Spinal cord (tissue), 10 donors: Measurements from ENCODE around the gene TNRC6C. TPM values are rescaled to one million over a fixed set of nuclear protein-coding genes. Genes with fewer than 3 reads are reported as not detected.
A peak's percentile ranks its signal among the peaks of the same experiment; 100 is the strongest.

ENCODE experiments used
- DNase-seq, 6 donors: peaks; one replicate each; pipeline versions ENCODE4 v3.0.0 to v3.0.0-alpha.2; 2013 to 2015; ENCODE audit warnings: low spot score in 6 of 6, low read depth in 4 of 6
- H3K27ac ChIP-seq: one replicate; pipeline ENCODE4 v1.5.1; 2013; ENCODE audit warnings: low read depth, low read length, control low read depth
- H3K27me3 ChIP-seq: one replicate; pipeline ENCODE4 v1.6.1; 2013; ENCODE audit warnings: low read length; ENCODE audit not compliant: control insufficient read depth, insufficient read depth
- H3K36me3 ChIP-seq: one replicate; pipeline ENCODE4 v1.6.1; 2013; ENCODE audit warnings: low read length; ENCODE audit not compliant: control insufficient read depth, insufficient read depth
- H3K4me1 ChIP-seq: one replicate; pipeline ENCODE4 v1.6.1; 2013; ENCODE audit warnings: low read length; ENCODE audit not compliant: control insufficient read depth, insufficient read depth
- H3K4me3 ChIP-seq: one replicate; pipeline ENCODE4 v1.5.1; 2013; ENCODE audit warnings: low read depth, low read length, control low read depth
- H3K9me3 ChIP-seq: one replicate; pipeline ENCODE4 v1.6.1; 2013; ENCODE audit warnings: low read length; ENCODE audit not compliant: control insufficient read depth, insufficient read depth
- WGBS: methylation state at CpG from one replicate; pipeline ENCODE4 v1.1.5; 2013; ENCODE audit warnings: missing lambda C conversion rate; ENCODE audit not compliant: insufficient coverage; 5-methylcytosine and 5-hydroxymethylcytosine counted together
- polyA plus RNA-seq, 2 donors: library from polyadenylated mRNA; unstranded; fragments of 120-200 nt; gene quantifications; one replicate each; pipeline ENCODE4 v1.2.1, GENCODE V29; 2013; ENCODE audit not compliant: insufficient read length in 2 of 2
- total RNA-seq, 2 donors: library from RNA; depleted of rRNA in 1 of 2; stranded (reverse); fragments of 120-200 nt in 1 of 2; fragments of >200 nt in 1 of 2; gene quantifications; one replicate each; pipeline versions ENCODE4 v1.2.3 to v1.2.4, GENCODE V29; 2013 to 2014
- donor health status: healthy.

TNRC6C gene
- total and polyA plus RNA-seq, 4 donors, result 21.5 to 31.8 (median 26.3) TPM

GRCh38 chr17:78082988-78083387, 124.5 kb downstream of the TNRC6C start:
- Histone ChIP-seq H3K9me3 (no peaks in the 10 kb centered on the region), H3K4me1 (peaks cover 5% of the 10 kb centered on the region), H3K4me3 (no peak overlapping the region), H3K36me3 (peaks cover 55% of the 10 kb centered on the region), H3K27me3 (no peaks in the 10 kb centered on the region), H3K27ac (no peak overlapping the region)
- 59% methylated on average over 6 of the region's 7 CpGs for WGBS
- DNase-seq, result peak in 2 of 6 donors; percentile 26 to 71

GRCh38 chr17:78086740-78087139, 128.2 kb downstream of the TNRC6C start:
- Histone ChIP-seq H3K27ac (no peak overlapping the region), H3K27me3 (no peaks in the 10 kb centered on the region), H3K4me1 (peaks cover 5% of the 10 kb centered on the region), H3K36me3 (peaks cover 52% of the 10 kb centered on the region), H3K9me3 (no peaks in the 10 kb centered on the region), H3K4me3 (no peak overlapping the region)
- DNase-seq, result no peak
- WGBS, result 98% methylated on average over 13 of the region's 13 CpGs

- WGBS, result 100% methylated on average over 1 of the region's 1 CpG
- H3K36me3 ChIP-seq, result peaks cover 59% of the 10 kb centered on the region
Measured at GRCh38 chr17:78088529-78088928, 130.0 kb downstream of the TNRC6C start.

GRCh38 chr17:78089576-78090281, 131.2 kb downstream of the TNRC6C start:
- no peak for DNase-seq
- no peak overlapping the region for H3K27ac ChIP-seq
- H3K27me3 ChIP-seq, result no peaks in the 10 kb centered on the region
- no peaks in the 10 kb centered on the region for H3K9me3 ChIP-seq
- no peaks in the 10 kb centered on the region for H3K4me1 ChIP-seq
- WGBS, result 98% methylated on average over 7 of the region's 7 CpGs
- H3K36me3 ChIP-seq, result peaks cover 61% of the 10 kb centered on the region
- no peak overlapping the region for H3K4me3 ChIP-seq

More at GRCh38 chr17:78088529-78088928, 130.0 kb downstream of the TNRC6C start:
- no peaks in the 10 kb centered on the region for H3K27me3 ChIP-seq
- no peak for DNase-seq
- no peak overlapping the region for H3K27ac ChIP-seq
- H3K9me3 ChIP-seq, result no peaks in the 10 kb centered on the region
- no peak overlapping the region for H3K4me3 ChIP-seq
- H3K4me1 ChIP-seq, result no peaks in the 10 kb centered on the region

- Histone ChIP-seq H3K9me3 (no peaks in the 10 kb centered on the region), H3K4me1 (no peaks in the 10 kb centered on the region), H3K36me3 (peaks cover 73% of the 10 kb centered on the region), H3K27ac (no peak overlapping the region), H3K27me3 (no peaks in the 10 kb centered on the region), H3K4me3 (no peak overlapping the region)
- WGBS, result 96% methylated on average over 6 of the region's 6 CpGs
- DNase-seq, result no peak
Measured at GRCh38 chr17:78092794-78093324, 134.4 kb downstream of the TNRC6C start.

- Histone ChIP-seq H3K27me3 (no peaks in the 10 kb centered on the region), H3K27ac (no peak overlapping the region), H3K4me3 (no peak overlapping the region), H3K4me1 (no peaks in the 10 kb centered on the region), H3K9me3 (no peaks in the 10 kb centered on the region), H3K36me3 (peaks cover 84% of the 10 kb centered on the region)
- no peak for DNase-seq
- WGBS, result 92% methylated on average over 6 of the region's 6 CpGs
Measured at GRCh38 chr17:78095035-78095434, 136.5 kb downstream of the TNRC6C start.

DNA sequence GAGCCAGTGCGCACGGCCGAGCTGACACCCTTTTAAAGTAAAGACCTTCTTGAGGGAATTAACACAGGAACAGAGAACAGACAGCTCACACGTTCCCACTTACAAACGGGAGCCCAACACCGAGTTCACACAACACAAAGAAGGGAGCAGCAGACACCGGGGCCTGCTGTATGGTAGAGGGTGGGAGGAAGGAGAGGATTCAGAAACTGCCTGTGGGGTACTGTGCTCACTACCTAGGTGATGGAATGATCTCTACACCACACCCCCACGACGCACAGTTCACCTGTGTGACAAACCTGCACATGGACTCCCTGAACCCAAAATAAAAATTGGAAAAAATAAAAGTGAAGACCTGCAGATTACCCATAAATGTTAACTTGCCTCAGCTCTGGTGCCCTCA, 137.6 kb downstream of the TNRC6C start:
- Histone ChIP-seq H3K4me3 (no peak overlapping the region), H3K36me3 (peaks cover 87% of the 10 kb centered on the region), H3K27me3 (no peaks in the 10 kb centered on the region), H3K27ac (no peak overlapping the region), H3K9me3 (no peaks in the 10 kb centered on the region), H3K4me1 (no peaks in the 10 kb centered on the region)
- no peak for DNase-seq
- 90% methylated on average over 2 of the region's 9 CpGs for WGBS

GRCh38 chr17:78101112-78101511, 142.6 kb downstream of the TNRC6C start:
- WGBS, result 80% methylated on average over 5 of the region's 5 CpGs

DNA sequence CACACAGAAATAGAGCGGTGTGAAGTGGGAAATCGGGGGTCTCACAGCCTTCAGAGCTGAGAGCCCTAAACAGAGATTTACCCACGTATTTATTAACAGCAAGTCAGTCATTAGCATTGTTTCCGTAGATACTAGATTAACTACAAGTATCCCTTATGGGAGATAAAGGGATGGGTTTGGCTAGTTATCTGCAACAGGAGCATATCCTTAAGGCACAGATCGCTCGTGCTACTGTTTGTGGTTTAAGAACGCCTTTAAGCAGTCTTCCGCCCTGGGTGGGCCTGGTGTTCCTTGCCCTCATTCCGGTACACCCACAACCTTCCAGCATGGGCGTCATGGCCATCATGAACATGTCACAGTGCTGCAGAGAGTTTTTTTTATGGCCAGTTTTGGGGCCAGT, 143.0 kb downstream of the TNRC6C start:
- 68% methylated on average over 4 of the region's 10 CpGs for WGBS
- peaks cover 82% of the 10 kb centered on the region for H3K36me3 ChIP-seq

More at GRCh38 chr17:78101112-78101511, 142.6 kb downstream of the TNRC6C start:
- no peaks in the 10 kb centered on the region for H3K9me3 ChIP-seq
- H3K36me3 ChIP-seq, result peaks cover 84% of the 10 kb centered on the region
- DNase-seq, result no peak
- peaks cover 6% of the 10 kb centered on the region for H3K4me1 ChIP-seq
- H3K4me3 ChIP-seq, result no peak overlapping the region
- no peak overlapping the region for H3K27ac ChIP-seq
- H3K27me3 ChIP-seq, result no peaks in the 10 kb centered on the region

GRCh38 chr17:78103311-78103710, 144.8 kb downstream of the TNRC6C start:
- no peak overlapping the region for H3K4me3 ChIP-seq

More for the DNA sequence above, 143.0 kb downstream of the TNRC6C start:
- no peaks in the 10 kb centered on the region for H3K9me3 ChIP-seq
- H3K4me3 ChIP-seq, result no peak overlapping the region
- no peak overlapping the region for H3K27ac ChIP-seq
- no peak for DNase-seq
- no peaks in the 10 kb centered on the region for H3K27me3 ChIP-seq
- peaks cover 6% of the 10 kb centered on the region for H3K4me1 ChIP-seq

More at GRCh38 chr17:78103311-78103710, 144.8 kb downstream of the TNRC6C start:
- peaks cover 6% of the 10 kb centered on the region for H3K4me1 ChIP-seq
- peaks cover 70% of the 10 kb centered on the region for H3K36me3 ChIP-seq
- H3K27ac ChIP-seq, result no peak overlapping the region
- H3K27me3 ChIP-seq, result no peaks in the 10 kb centered on the region
- no peaks in the 10 kb centered on the region for H3K9me3 ChIP-seq
- 100% methylated on average over 1 of the region's 4 CpGs for WGBS
- DNase-seq, result no peak
